Epidermal melanocyte (primary cell): ENCODE results near the gene SCN4A.
"Not testable (repeated sequence)": the region's sequence is repeated elsewhere in the genome, so short reads cannot be mapped to it uniquely, and the experiment has no call there.

Source experiments
- DNase-seq: peaks from one replicate; pipeline ENCODE4 v3.0.0; 2011; ENCODE audit warnings: low spot score; ENCODE audit not compliant: insufficient read length

SCN4A gene

GRCh38 chr17:63917646-63918045 is 55.1 kb downstream of the SCN4A start:
- DNase-seq: no peak

- DNase-seq: not testable (repeated sequence)
These were observed 55.5 kb downstream of the SCN4A start for GRCh38 chr17:63917206-63917605.

GRCh38 chr17:63916566-63917185 is 56.0 kb downstream of the SCN4A start:
- DNase-seq: no peak

GRCh38 chr17:63915753-63916152 is 57.0 kb downstream of the SCN4A start:
- DNase-seq: not testable (repeated sequence)

GRCh38 chr17:63914471-63914870 is 58.2 kb downstream of the SCN4A start:
- no peak for DNase-seq

GRCh38 chr17:63911657-63912100 is 61.0 kb downstream of the SCN4A start:
- no peak for DNase-seq

GRCh38 chr17:63911041-63911635 is 61.6 kb downstream of the SCN4A start, which contains the start of gene CSHL1:
Gene CSHL1, minus strand, starts transcription at chr17:63911258. Its CDS starts 62 bp downstream, at chr17:63911196.
- no peak for DNase-seq

GRCh38 chr17:63910096-63910495 is 62.6 kb downstream of the SCN4A start:
- no peak for DNase-seq

- not testable (repeated sequence) for DNase-seq
These were observed 63.1 kb downstream of the SCN4A start for GRCh38 chr17:63909586-63909985.

- DNase-seq: not testable (repeated sequence)
These were observed 65.4 kb downstream of the SCN4A start for GRCh38 chr17:63907161-63907778.

GRCh38 chr17:63904796-63905195 is 67.9 kb downstream of the SCN4A start:
- not testable (repeated sequence) for DNase-seq

- DNase-seq: not testable (repeated sequence)
These were observed 68.9 kb downstream of the SCN4A start for GRCh38 chr17:63903787-63904201.

- not testable (repeated sequence) for DNase-seq
These were observed 70.7 kb downstream of the SCN4A start for GRCh38 chr17:63901971-63902370.

- not testable (repeated sequence) for DNase-seq
These were observed 73.6 kb downstream of the SCN4A start for GRCh38 chr17:63898899-63899798.

- not testable (repeated sequence) for DNase-seq
These were observed 76.0 kb downstream of the SCN4A start, which contains the start of gene CSH1 for GRCh38 chr17:63896524-63897354. Gene CSH1, minus strand, starts transcription at chr17:63896574. Its CDS starts 63 bp downstream, at chr17:63896511.

- not testable (repeated sequence) for DNase-seq
These were observed 77.9 kb downstream of the SCN4A start for GRCh38 chr17:63894821-63895220.

GRCh38 chr17:63894021-63894420 is 78.7 kb downstream of the SCN4A start:
- DNase-seq: not testable (repeated sequence)

GRCh38 chr17:63892316-63893037 is 80.2 kb downstream of the SCN4A start:
- DNase-seq: not testable (repeated sequence)

GRCh38 chr17:63889026-63889848 is 83.5 kb downstream of the SCN4A start:
- DNase-seq: not testable (repeated sequence)
